WTC11 (cell line): Measurements from ENCODE around the gene ST6GALNAC3. TPM values are rescaled to one million over a fixed set of nuclear protein-coding genes. Genes with fewer than 3 reads are reported as not detected.

ENCODE experiments used
- ATAC-seq: fragments of 200-7000 bp; cut with Tn5 transposase; 2 replicates; pipeline ENCODE4 v1.10.0; 2021; ENCODE audit warnings: mild to moderate bottlenecking, moderate library complexity
- CTCF ChIA-PET: fragments of 300-600 bp; sonication (Branson Sonifier 250); formaldehyde crosslinking; loops from one replicate; lab custom pipeline; 2021; ENCODE audit warnings: antibody characterized with exemption; lab: Charles Lee
- POLR2A ChIA-PET: fragments of 350-600 bp; sonication (Branson Sonifier 250); formaldehyde crosslinking; loops from one replicate; lab custom pipeline; 2021; ENCODE audit warnings: antibody characterized with exemption; lab: Charles Lee
- DNase-seq: peaks from one replicate; pipeline ENCODE4 v3.0.0; 2021; ENCODE audit warnings: low spot score
- H3K27ac Mint-ChIP-seq: 2 replicates; pipeline ENCODE4 v1.8.0; 2021; ENCODE audit warnings: mixed read lengths
- H3K27me3 Mint-ChIP-seq: 2 replicates; pipeline ENCODE4 v1.8.0; 2021; ENCODE audit warnings: low read depth, mild to moderate bottlenecking, moderate library complexity, mixed read lengths
- H3K36me3 Mint-ChIP-seq: 2 replicates; pipeline ENCODE4 v1.8.0; 2021; ENCODE audit warnings: mixed read lengths
- H3K4me1 Mint-ChIP-seq: 2 replicates; pipeline ENCODE4 v1.8.0; 2022; ENCODE audit warnings: mixed read lengths
- H3K4me3 Mint-ChIP-seq: 2 replicates; pipeline ENCODE4 v1.8.0; 2021; ENCODE audit warnings: mild to moderate bottlenecking, moderate library complexity, mixed read lengths
- H3K9me3 Mint-ChIP-seq: 2 replicates; pipeline ENCODE4 v1.8.0; 2021; ENCODE audit warnings: mixed read lengths
- FOXJ3 ChIP-seq: sonication (generic); formaldehyde crosslinking; IDR thresholded peaks from 2 replicates; pipeline ENCODE4 v1.9.0; 2021; ENCODE audit warnings: missing genetic modification reagents, mild to moderate bottlenecking, borderline replicate concordance
- MXD4 ChIP-seq: fragments of 250-450 bp; sonication (Bioruptor Pico); IDR thresholded peaks from 2 replicates; pipeline ENCODE4 v1.8.0; 2021; ENCODE audit warnings: mild to moderate bottlenecking, moderate library complexity, borderline replicate concordance
- MYBL2 ChIP-seq: sonication (generic); formaldehyde crosslinking; IDR thresholded peaks from 2 replicates; pipeline ENCODE4 v1.8.1; 2023; ENCODE audit warnings: mild to moderate bottlenecking, moderate library complexity, missing genetic modification reagents
- NFYB ChIP-seq: sonication (generic); formaldehyde crosslinking; conservative IDR thresholded peaks from 2 replicates; pipeline ENCODE4 v1.8.0; 2022; ENCODE audit warnings: low read depth, missing genetic modification reagents
- NR3C1 ChIP-seq: sonication (generic); formaldehyde crosslinking; conservative IDR thresholded peaks from 2 replicates; pipeline ENCODE4 v1.8.1; 2023; ENCODE audit warnings: low read depth, mild to moderate bottlenecking, missing genetic modification reagents
- OVOL2 ChIP-seq: fragments of 250-450 bp; sonication (Bioruptor Pico); IDR thresholded peaks from 2 replicates; pipeline ENCODE4 v1.9.0; 2021; ENCODE audit warnings: mild to moderate bottlenecking, borderline replicate concordance
- SMAD4 ChIP-seq: sonication (generic); formaldehyde crosslinking; IDR thresholded peaks from 2 replicates; pipeline ENCODE4 v1.8.0; 2022; ENCODE audit warnings: mild to moderate bottlenecking, missing genetic modification reagents
- USF1 ChIP-seq: sonication (generic); formaldehyde crosslinking; IDR thresholded peaks from 2 replicates; pipeline ENCODE4 v1.8.0; 2022; ENCODE audit warnings: mild to moderate bottlenecking, missing genetic modification reagents
- ZBTB21 ChIP-seq: sonication (generic); formaldehyde crosslinking; IDR thresholded peaks from 2 replicates; pipeline ENCODE4 v1.8.1; 2023; ENCODE audit warnings: mild to moderate bottlenecking, missing genetic modification reagents, borderline replicate concordance
- ZNF138 ChIP-seq: sonication (generic); formaldehyde crosslinking; conservative IDR thresholded peaks from 2 replicates; pipeline ENCODE4 v1.8.1; 2022; ENCODE audit warnings: mild to moderate bottlenecking, moderate library complexity, missing genetic modification reagents
- ZNF219 ChIP-seq: sonication (generic); formaldehyde crosslinking; IDR thresholded peaks from 2 replicates; pipeline ENCODE4 v1.8.0; 2023; ENCODE audit warnings: missing genetic modification reagents, mild to moderate bottlenecking, borderline replicate concordance
- ZNF671 ChIP-seq: fragments of 250-450 bp; sonication (Bioruptor Pico); IDR thresholded peaks from 2 replicates; pipeline ENCODE4 v1.8.0; 2021; ENCODE audit warnings: mild to moderate bottlenecking
- total RNA-seq: library from RNA; stranded (reverse); gene quantifications from 3 replicates; pipeline ENCODE4 v1.2.3, GENCODE V29; 2021
- TF ChIP-seq, protein P1 (sequence below): sonication (generic); formaldehyde crosslinking; IDR thresholded peaks from 2 replicates; pipeline ENCODE4 v1.8.1; 2022; ENCODE audit warnings: low read depth, mild to moderate bottlenecking, moderate library complexity, missing genetic modification reagents, borderline replicate concordance
- TF ChIP-seq, protein P2 (sequence below): sonication (generic); formaldehyde crosslinking; IDR thresholded peaks from 2 replicates; pipeline ENCODE4 v1.8.1; 2023; ENCODE audit warnings: mild to moderate bottlenecking, moderate library complexity, missing genetic modification reagents
- TF ChIP-seq, protein P3 (sequence below): fragments of 250-450 bp; sonication (Bioruptor Pico); IDR thresholded peaks from 2 replicates; pipeline ENCODE4 v1.9.0; 2021; ENCODE audit warnings: moderate library complexity, mild to moderate bottlenecking, inconsistent platforms, borderline replicate concordance
- TF ChIP-seq, protein P4 (sequence below): fragments of 200-600 bp; IDR thresholded peaks from 2 replicates; pipeline ENCODE4 v1.8.0; 2022; ENCODE audit warnings: antibody characterized with exemption

The ST6GALNAC3 gene
- total RNA-seq, 1 experiment from 2014 or later = 11.9 TPM

DNA sequence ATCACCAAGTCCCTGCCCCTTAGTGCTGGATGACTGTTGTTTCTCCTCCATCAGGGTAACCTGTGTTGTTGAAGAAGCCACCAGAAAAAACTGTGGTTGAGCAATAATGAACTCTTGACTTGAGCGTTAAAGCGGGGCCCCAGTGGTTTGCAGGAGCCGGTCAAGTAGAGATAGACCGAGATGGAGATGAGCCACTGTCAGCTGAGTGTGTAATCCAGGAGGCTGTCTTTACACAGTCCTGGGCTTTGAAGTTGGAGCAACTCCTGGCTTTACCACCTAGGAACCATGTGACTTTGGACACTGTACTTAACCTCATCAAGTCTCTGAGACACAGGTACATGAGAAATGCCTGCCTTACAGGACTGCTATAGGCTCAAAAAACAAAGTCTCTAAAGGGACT lies 158.1 kb downstream of the ST6GALNAC3 start:
- H3K27me3 Mint-ChIP-seq = no peaks in the 10 kb centered on the region
- H3K4me3 Mint-ChIP-seq = no peak overlapping the region
- DNase-seq (no peak), ATAC-seq (no peak)
- TF ChIP-seq, protein P1, sequence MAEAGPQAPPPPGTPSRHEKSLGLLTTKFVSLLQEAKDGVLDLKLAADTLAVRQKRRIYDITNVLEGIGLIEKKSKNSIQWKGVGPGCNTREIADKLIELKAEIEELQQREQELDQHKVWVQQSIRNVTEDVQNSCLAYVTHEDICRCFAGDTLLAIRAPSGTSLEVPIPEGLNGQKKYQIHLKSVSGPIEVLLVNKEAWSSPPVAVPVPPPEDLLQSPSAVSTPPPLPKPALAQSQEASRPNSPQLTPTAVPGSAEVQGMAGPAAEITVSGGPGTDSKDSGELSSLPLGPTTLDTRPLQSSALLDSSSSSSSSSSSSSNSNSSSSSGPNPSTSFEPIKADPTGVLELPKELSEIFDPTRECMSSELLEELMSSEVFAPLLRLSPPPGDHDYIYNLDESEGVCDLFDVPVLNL (CRISPR knock-in tag) = no peak
- TF ChIP-seq, protein P2, sequence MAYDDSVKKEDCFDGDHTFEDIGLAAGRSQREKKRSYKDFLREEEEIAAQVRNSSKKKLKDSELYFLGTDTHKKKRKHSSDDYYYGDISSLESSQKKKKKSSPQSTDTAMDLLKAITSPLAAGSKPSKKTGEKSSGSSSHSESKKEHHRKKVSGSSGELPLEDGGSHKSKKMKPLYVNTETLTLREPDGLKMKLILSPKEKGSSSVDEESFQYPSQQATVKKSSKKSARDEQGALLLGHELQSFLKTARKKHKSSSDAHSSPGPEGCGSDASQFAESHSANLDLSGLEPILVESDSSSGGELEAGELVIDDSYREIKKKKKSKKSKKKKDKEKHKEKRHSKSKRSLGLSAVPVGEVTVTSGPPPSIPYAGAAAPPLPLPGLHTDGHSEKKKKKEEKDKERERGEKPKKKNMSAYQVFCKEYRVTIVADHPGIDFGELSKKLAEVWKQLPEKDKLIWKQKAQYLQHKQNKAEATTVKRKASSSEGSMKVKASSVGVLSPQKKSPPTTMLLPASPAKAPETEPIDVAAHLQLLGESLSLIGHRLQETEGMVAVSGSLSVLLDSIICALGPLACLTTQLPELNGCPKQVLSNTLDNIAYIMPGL (CRISPR knock-in tag) = no peak
- no peak for TF ChIP-seq ZNF219
- TF ChIP-seq NFYB (CRISPR knock-in tag) = no peak
- TF ChIP-seq SMAD4 (CRISPR knock-in tag) = no peak
- TF ChIP-seq ZNF671 (CRISPR knock-in tag) = no peak
- POLR2A ChIA-PET = no interaction called here
- CTCF ChIA-PET = no interaction called here
- H3K36me3 Mint-ChIP-seq = no peaks in the 10 kb centered on the region
- no peak overlapping the region for H3K27ac Mint-ChIP-seq
- H3K4me1 Mint-ChIP-seq = peaks cover 75% of the 10 kb centered on the region
- H3K9me3 Mint-ChIP-seq = 0 out of 2 replicates have a peak, but pooled peaks cover 6% of the 10 kb centered on the region

- H3K36me3 Mint-ChIP-seq = no peaks in the 10 kb centered on the region
- TF ChIP-seq MYBL2 (CRISPR knock-in tag) (no peak), FOXJ3 (CRISPR knock-in tag) (no peak), OVOL2 (CRISPR knock-in tag) (no peak), ZNF138 (CRISPR knock-in tag) (no peak), USF1 (no peak), ZBTB21 (CRISPR knock-in tag) (no peak), MXD4 (CRISPR knock-in tag) (no peak), NR3C1 (CRISPR knock-in tag) (no peak)
- TF ChIP-seq, protein P3, sequence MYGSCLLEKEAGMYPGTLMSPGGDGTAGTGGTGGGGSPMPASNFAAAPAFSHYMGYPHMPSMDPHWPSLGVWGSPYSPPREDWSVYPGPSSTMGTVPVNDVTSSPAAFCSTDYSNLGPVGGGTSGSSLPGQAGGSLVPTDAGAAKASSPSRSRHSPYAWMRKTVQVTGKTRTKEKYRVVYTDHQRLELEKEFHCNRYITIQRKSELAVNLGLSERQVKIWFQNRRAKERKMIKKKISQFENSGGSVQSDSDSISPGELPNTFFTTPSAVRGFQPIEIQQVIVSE (CRISPR knock-in tag) = no peak
- TF ChIP-seq, protein P2 (CRISPR knock-in tag) = no peak
- TF ChIP-seq, protein P4, sequence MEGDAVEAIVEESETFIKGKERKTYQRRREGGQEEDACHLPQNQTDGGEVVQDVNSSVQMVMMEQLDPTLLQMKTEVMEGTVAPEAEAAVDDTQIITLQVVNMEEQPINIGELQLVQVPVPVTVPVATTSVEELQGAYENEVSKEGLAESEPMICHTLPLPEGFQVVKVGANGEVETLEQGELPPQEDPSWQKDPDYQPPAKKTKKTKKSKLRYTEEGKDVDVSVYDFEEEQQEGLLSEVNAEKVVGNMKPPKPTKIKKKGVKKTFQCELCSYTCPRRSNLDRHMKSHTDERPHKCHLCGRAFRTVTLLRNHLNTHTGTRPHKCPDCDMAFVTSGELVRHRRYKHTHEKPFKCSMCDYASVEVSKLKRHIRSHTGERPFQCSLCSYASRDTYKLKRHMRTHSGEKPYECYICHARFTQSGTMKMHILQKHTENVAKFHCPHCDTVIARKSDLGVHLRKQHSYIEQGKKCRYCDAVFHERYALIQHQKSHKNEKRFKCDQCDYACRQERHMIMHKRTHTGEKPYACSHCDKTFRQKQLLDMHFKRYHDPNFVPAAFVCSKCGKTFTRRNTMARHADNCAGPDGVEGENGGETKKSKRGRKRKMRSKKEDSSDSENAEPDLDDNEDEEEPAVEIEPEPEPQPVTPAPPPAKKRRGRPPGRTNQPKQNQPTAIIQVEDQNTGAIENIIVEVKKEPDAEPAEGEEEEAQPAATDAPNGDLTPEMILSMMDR = no peak
- H3K27me3 Mint-ChIP-seq = no peaks in the 10 kb centered on the region
- ATAC-seq (peak; percentile 13), DNase-seq (no peak)
- 0 out of 2 replicates have a peak, but pooled peaks cover 6% of the 10 kb centered on the region for H3K9me3 Mint-ChIP-seq
- peak overlapping the region; percentile 4 for H3K27ac Mint-ChIP-seq
- no peak overlapping the region for H3K4me3 Mint-ChIP-seq
- POLR2A ChIA-PET = no interaction called here
- CTCF ChIA-PET = no interaction called here
- H3K4me1 Mint-ChIP-seq = peaks cover 75% of the 10 kb centered on the region
These were observed 159.5 kb downstream of the ST6GALNAC3 start for GRCh38 chr1:76234061-76234460.
